SU-DHL-6 (cell line): Measurements from ENCODE around the gene PTAR1.

Experiments used
- H2AFZ ChIP-seq: fragments of 200-600 bp; sonication (generic); 2 replicates; pipeline ENCODE4 v1.6.1; 2014; ENCODE audit warnings: low read depth, mild to moderate bottlenecking, moderate library complexity, mixed read lengths, antibody characterized with exemption, low read length; ENCODE audit not compliant: severe bottlenecking
- H3F3A ChIP-seq: fragments of 200-600 bp; shearing (Covaris generic); 2 replicates; pipeline ENCODE4 v1.6.0; 2016; ENCODE audit warnings: antibody characterized with exemption, mild to moderate bottlenecking; ENCODE audit not compliant: insufficient read depth
- H3K27ac ChIP-seq: fragments of 200-600 bp; sonication (generic); 2 replicates; pipeline ENCODE4 v1.5.1; 2016; ENCODE audit warnings: low read depth, mild to moderate bottlenecking, low read length, moderate library complexity, mixed read lengths
- H3K27me3 ChIP-seq: fragments of 200-600 bp; sonication (generic), shearing (Covaris generic); 2 replicates; pipeline ENCODE4 v1.6.0; 2014; ENCODE audit warnings: mild to moderate bottlenecking, low read length
- H3K36me3 ChIP-seq: fragments of 200-600 bp; sonication (generic); 2 replicates; pipeline ENCODE4 v1.6.1; 2014; ENCODE audit warnings: mild to moderate bottlenecking, low read length, mixed read lengths
- H3K4me2 ChIP-seq: fragments of 300-600, 200-600 bp; shearing (Covaris generic), sonication (generic); 2 replicates; pipeline ENCODE4 v1.6.0; 2014; ENCODE audit warnings: low read length, low read depth, mild to moderate bottlenecking; ENCODE audit not compliant: poor library complexity, severe bottlenecking
- H3K4me3 ChIP-seq: fragments of 200-600 bp; sonication (generic); 2 replicates; pipeline ENCODE4 v1.5.1; 2014; ENCODE audit warnings: antibody characterized with exemption, low read length, mild to moderate bottlenecking, mixed read lengths; ENCODE audit not compliant: insufficient read depth, poor library complexity, severe bottlenecking
- H3K79me2 ChIP-seq: fragments of 200-600 bp; sonication (generic); 2 replicates; pipeline ENCODE4 v1.6.1; 2014; ENCODE audit warnings: mild to moderate bottlenecking, low read length, moderate library complexity; ENCODE audit not compliant: insufficient read depth
- H3K9ac ChIP-seq: fragments of 200-600 bp; sonication (generic); 2 replicates; pipeline ENCODE4 v1.7.0; 2014; ENCODE audit warnings: mild to moderate bottlenecking, low read length
- H3K9me2 ChIP-seq: fragments of 200-600 bp; sonication (generic); replicated peaks from 2 replicates; pipeline ENCODE4 v1.6.1; 2014; ENCODE audit warnings: low read length; ENCODE audit not compliant: insufficient read depth
- H3K9me3 ChIP-seq: fragments of 200-600 bp; sonication (generic); 2 replicates; pipeline ENCODE4 v1.6.1; 2014; ENCODE audit warnings: low read length, mixed read lengths; ENCODE audit not compliant: insufficient read depth
- H4K20me1 ChIP-seq: fragments of 200-600 bp; sonication (generic); 2 replicates; pipeline ENCODE4 v1.6.1; 2014; ENCODE audit warnings: low read depth, mild to moderate bottlenecking, antibody characterized with exemption, low read length, moderate library complexity, mixed read lengths
- CTCF ChIP-seq: fragments of 200-600 bp; sonication (generic); IDR thresholded peaks from one replicate; pipeline ENCODE4 v1.5.1; 2017; ENCODE audit warnings: antibody characterized with exemption, mild to moderate bottlenecking, low read length, moderate library complexity; ENCODE audit not compliant: insufficient read depth, poor library complexity, severe bottlenecking
- EZH2phosphoT487 ChIP-seq: fragments of 200-600 bp; sonication (generic), shearing (Covaris generic); conservative IDR thresholded peaks from 2 replicates; pipeline ENCODE4 v1.6.1; 2018; ENCODE audit warnings: mild to moderate bottlenecking, antibody characterized with exemption, low read length, moderate library complexity, mixed read lengths

The PTAR1 gene

DNA sequence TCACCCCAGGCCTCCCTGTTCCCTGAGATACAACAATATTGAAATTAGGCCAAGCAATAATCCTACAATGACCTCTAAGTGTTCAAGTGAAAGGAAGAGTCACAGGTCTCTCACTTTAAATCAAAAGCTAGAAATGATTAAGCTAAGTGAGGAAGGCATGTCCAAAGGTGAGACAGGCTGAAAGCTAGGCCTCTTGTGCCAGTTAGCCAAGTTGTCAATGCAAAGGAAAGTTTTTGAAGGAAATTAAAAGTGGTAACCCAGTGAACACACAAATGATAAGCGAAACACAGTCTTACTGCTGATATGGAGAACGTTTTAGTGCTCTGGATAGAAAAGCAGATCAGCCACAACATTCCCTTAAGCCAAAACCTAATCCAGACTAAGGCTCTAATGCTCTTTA lies 39.8 kb downstream of the PTAR1 start:
- TF ChIP-seq EZH2phosphoT487 (no peak), CTCF (no peak)

GRCh38 chr9:69719367-69719766 lies 40.4 kb downstream of the PTAR1 start:
- H3K27me3 ChIP-seq, result no peaks in the 10 kb centered on the region
- no peaks in the 10 kb centered on the region for H3K9me3 ChIP-seq
- H3K9me2 ChIP-seq, result no peaks in the 10 kb centered on the region
- no peaks in the 10 kb centered on the region; the same call in 1 of the 2 replicates for H3F3A ChIP-seq
- no peak overlapping the region for H3K4me3 ChIP-seq
- H2AFZ ChIP-seq, result no peak overlapping the region
- no peak overlapping the region for H3K4me2 ChIP-seq
- H3K79me2 ChIP-seq, result no peaks in the 10 kb centered on the region
- TF ChIP-seq CTCF (no peak), EZH2phosphoT487 (no peak)
- no peak overlapping the region for H3K9ac ChIP-seq
- no peaks in the 10 kb centered on the region for H4K20me1 ChIP-seq
- peaks cover 10% of the 10 kb centered on the region for H3K36me3 ChIP-seq
- H3K27ac ChIP-seq, result no peak overlapping the region

More for the DNA sequence above, 39.8 kb downstream of the PTAR1 start:
- H3K79me2 ChIP-seq, result no peaks in the 10 kb centered on the region
- no peak overlapping the region for H3K4me2 ChIP-seq
- no peaks in the 10 kb centered on the region for H3K9me2 ChIP-seq
- no peaks in the 10 kb centered on the region; the same call in 1 of the 2 replicates for H3F3A ChIP-seq
- H3K36me3 ChIP-seq, result peaks cover 16% of the 10 kb centered on the region
- no peak overlapping the region for H3K9ac ChIP-seq
- H2AFZ ChIP-seq, result no peak overlapping the region
- no peak overlapping the region for H3K27ac ChIP-seq
- no peaks in the 10 kb centered on the region for H3K9me3 ChIP-seq
- no peaks in the 10 kb centered on the region for H4K20me1 ChIP-seq
- no peak overlapping the region for H3K4me3 ChIP-seq
- no peaks in the 10 kb centered on the region for H3K27me3 ChIP-seq

DNA sequence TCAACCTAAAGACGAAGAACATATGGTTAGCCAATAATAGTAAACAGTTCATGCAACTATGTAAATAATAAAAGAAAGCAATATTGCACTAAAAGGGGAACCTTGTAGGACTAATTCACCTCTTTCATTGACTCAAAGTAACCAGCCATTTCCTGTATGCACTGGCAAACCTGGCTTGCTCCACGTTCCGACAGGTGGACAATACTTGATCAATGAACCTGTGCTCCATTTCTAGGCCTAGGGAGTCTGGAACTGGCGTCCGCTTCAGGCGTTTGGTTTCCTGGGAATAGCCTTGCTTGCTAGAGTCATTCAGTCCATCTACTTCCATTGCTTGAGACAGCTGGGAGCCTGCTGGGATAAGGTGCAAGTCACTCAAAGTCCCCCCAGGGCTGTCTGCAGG lies 41.6 kb downstream of the PTAR1 start:
- H3K27me3 ChIP-seq, result no peaks in the 10 kb centered on the region
- no peak for TF ChIP-seq CTCF
- no peak for TF ChIP-seq EZH2phosphoT487
- H3F3A ChIP-seq, result no peaks in the 10 kb centered on the region
- H3K4me3 ChIP-seq, result no peak overlapping the region
- no peak overlapping the region for H2AFZ ChIP-seq
- no peak overlapping the region for H3K9ac ChIP-seq
- H3K36me3 ChIP-seq, result peaks cover 6% of the 10 kb centered on the region; the same call in 1 of the 2 replicates
- no peaks in the 10 kb centered on the region for H4K20me1 ChIP-seq
- H3K9me3 ChIP-seq, result no peaks in the 10 kb centered on the region
- H3K79me2 ChIP-seq, result no peaks in the 10 kb centered on the region
- no peak overlapping the region for H3K27ac ChIP-seq
- H3K9me2 ChIP-seq, result no peaks in the 10 kb centered on the region
- no peak overlapping the region for H3K4me2 ChIP-seq

GRCh38 chr9:69715825-69716224 lies 44.0 kb downstream of the PTAR1 start:
- no peaks in the 10 kb centered on the region for H3F3A ChIP-seq
- H3K4me2 ChIP-seq, result no peak overlapping the region
- TF ChIP-seq EZH2phosphoT487 (no peak), CTCF (no peak)
- H3K36me3 ChIP-seq, result peaks cover 7% of the 10 kb centered on the region
- H3K4me3 ChIP-seq, result no peak overlapping the region
- H3K9me2 ChIP-seq, result no peaks in the 10 kb centered on the region
- H3K27ac ChIP-seq, result no peak overlapping the region
- no peak overlapping the region for H3K9ac ChIP-seq
- no peaks in the 10 kb centered on the region for H4K20me1 ChIP-seq
- no peaks in the 10 kb centered on the region for H3K27me3 ChIP-seq
- H3K9me3 ChIP-seq, result no peaks in the 10 kb centered on the region
- no peak overlapping the region for H2AFZ ChIP-seq
- H3K79me2 ChIP-seq, result no peaks in the 10 kb centered on the region
